MV-4-11 (cell line): Measurements from ENCODE around the gene ADPGK.

Experiments
- DNase-seq: peaks from one replicate; lab custom pipeline; 2025; lab: John Stamatoyannopoulos, UW

ADPGK gene

DNA sequence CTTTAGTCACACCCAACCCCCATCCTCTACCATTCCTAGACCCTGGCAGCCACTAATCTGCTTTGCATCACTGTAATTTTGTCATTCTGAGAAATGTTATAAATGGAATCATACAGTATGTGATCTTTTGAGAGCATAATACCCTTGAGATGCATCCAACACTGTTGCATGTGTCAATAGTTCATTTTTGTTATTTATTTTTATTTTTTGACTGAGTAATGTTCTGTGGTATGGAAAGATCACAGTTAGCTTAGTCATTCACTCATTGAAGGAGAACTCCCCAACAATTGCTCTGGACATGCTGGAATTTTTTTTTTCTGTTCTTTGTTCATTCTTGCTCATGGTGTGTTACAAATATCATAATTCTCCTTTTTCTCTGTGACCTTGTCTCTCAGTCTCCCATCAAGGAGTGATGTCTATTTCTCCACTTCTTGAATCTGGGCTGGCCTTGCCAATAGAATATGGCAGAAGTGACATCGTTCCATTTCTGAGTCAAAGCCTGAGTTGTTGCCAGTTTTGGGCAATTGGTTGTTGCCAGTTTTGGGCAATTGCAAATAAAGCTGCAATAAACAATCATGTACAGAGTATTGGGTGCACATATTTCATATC, 6.8 kb upstream of the ADPGK start:
- no peak for DNase-seq

DNA sequence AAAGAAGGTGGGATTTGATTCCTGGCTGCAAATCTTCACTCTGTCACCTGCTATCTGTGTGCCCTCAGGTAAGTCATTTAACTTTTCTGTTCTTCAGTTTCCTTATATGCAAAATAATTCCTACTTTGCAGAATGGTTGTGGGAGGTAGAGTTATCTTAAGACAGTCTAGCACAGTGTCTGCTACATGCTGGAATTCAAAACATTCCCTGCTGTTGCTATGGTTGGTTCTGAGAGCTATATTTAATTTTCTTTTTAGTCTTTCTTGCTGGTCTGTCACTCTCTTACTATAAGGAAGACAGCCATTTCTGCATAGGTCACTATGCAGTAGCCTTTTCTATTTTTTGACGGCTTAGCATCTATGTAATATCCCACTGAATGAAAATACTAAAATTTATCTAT, 4.0 kb upstream of the ADPGK start:
- DNase-seq = no peak

DNA sequence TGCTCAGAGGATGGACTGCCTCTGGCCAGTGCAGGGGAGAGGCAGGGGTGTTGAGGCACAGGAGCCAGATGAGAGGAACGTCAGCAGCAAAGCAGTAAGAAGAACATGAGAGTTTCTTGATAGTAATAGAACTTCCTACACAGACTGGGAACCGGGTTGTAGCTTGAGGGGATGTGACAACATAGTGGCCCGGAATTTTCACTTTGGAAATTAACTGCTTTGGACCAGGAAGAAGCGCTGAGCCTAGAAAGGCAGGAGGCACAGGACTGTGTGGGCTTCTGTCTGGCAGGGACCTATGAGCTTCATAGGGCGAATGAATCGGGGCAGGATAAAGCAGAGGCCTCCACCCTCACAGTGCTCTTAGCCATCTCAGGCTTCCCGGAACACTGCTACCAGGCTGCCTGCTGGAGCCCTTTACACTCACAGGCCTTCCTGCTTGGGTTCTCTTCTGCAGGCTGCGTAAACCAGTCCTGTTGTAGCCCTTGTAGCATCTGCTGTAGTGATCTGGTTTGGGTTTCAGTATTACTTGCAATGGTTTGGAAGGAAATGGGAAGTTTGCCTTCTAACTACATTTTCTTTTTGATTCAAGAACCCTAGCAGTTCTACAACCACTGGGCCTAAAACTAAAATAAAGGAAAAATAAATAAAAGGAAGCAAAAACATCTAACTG, 3.3 kb upstream of the ADPGK start:
- DNase-seq = peak; percentile 66

DNA sequence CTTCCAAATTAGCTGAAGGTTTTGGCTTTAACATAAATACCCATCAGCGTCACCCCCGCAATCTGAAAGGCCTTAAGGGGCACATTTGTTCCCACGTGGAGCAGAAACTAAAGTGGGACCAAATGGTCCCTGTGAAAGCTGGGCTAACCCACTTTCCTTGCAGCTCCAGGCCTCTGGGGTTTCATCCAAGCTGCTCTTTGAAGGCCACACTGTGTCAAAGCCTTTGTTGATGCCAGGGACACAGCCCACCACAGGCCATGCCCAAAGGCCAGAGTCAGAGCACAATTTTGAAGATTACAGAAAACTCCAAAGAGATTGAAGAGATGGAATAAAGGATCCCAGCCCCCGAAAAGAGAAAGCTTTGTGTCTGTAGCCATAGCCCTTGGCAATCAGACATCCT, 2.7 kb upstream of the ADPGK start:
- no peak for DNase-seq

DNA sequence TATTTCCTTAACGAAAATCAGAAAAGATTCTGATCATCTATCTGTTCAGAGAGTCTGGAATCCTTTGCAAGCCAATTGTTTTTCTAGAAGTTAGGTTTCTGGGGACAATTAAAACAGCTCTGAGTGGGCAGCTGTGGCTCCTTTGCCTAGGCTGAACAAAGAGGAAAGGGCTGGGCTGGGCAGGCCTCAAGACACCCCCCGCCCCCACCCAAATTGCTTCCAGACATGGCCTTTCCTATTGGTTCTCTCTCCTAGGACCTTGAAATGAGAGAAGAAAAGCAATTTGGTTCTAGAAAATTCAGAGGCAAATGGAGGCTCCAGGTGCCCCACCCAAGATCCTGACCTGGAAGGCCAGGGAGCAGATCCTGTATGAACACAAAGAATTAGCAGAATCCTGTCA, 2.3 kb upstream of the ADPGK start:
- DNase-seq = no peak

DNA sequence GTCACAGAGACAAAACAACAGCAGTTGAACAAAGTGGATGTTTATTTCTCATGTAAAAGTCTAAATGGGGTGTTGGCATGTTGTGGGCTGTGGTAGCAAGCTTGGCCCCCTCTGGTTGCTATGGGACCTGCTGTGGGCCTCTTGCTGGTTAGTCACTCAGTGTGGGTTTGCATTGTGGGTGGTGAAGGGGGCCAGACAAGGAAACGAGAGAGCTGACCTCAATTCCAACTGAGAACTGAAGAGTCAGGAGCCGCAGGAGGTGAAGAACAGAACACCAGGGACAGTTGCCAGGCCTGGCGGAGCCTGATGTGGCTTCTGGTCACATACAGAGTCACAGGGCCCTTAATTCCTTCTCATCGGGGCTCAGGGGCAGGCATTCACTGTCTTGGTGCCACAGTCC, 1.9 kb upstream of the ADPGK start:
- DNase-seq = peak; percentile 94

DNA sequence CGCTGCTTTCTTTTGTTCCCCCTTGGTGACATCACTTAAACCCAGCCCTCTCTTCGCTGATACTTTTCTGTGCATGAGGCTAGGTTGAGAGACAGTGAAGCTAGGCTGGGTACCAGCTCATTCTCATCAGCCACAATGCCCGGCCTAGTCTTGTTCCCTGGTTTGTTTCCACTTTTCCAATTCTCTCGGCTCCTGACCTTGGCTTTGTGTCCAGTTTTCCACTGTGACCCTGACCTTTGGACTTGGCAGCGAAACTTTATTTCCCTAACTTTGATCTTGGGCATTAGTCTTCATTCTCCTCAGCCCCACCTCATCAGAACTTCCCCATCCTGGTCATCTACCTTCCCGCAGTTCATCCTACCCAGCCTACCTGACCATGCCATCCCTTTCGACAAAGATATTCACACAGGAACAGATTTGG, 908 bp upstream of the ADPGK start:
- no peak for DNase-seq

DNA sequence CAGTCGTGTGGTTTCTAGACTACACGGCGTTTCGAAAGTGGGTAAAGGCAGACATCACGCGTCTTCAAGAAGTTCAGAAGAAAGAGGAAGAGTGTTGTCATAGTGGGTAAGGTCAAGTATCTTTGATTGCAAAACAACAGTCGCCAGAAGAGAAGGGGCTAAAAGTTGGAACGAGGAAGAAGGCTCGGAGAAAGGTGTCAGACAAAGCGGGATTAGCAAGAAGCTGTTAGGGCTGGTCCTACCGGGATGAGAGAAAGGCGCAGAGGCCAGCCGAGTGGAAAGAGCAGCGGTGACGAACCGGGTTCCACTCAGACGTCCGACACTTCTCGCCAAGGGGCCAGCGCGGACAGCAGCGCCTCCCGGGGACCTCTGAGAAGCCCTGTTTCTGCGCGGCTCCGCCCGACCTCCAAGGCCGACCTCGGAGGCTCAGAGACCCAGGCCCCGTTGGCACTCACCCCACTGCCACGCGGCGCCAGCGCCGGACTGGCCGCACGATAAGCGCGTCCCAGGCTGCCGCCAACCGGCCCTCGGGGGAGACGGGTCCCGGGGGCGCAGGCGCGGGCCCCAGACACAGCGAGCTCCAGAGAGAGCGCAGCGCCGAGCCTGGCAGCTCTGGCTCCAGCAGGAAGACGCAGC, 436 bp downstream of the ADPGK start:
- DNase-seq = peak; percentile 97

DNA sequence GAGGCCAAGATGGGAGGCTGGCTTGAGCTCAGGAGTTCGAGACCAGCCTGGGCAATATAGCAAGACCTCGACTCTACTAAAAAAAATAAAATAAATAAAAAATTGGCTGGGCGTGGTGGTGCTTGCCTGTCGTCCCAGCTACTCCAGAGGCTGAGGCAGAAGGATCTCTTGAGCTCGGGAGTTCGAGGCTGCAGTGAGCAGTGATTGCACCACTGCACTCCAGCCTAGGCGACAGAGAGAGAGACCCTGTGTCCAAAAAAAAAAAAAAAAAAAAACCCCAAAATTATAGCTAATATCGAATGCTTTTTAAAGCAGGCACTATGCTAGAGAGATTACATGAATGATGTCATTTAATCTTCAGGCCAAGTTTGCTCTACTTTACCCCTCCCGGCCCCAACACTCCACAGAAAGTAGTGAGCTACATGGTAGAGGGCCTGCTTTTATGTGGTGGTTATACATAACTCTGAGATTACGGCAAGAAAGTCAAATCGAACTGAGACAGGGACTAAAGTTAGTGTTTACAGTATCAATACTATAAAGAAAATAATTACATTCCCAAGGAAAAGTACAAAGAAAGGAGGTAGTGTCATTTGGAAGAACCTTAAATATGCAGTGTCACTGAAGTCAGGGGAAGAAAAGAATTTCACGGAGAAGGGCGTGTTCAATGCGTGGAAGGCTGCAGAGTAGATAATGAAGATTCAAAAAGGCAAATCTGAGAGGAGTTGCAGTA, 1.1 kb downstream of the ADPGK start:
- DNase-seq = no peak

DNA sequence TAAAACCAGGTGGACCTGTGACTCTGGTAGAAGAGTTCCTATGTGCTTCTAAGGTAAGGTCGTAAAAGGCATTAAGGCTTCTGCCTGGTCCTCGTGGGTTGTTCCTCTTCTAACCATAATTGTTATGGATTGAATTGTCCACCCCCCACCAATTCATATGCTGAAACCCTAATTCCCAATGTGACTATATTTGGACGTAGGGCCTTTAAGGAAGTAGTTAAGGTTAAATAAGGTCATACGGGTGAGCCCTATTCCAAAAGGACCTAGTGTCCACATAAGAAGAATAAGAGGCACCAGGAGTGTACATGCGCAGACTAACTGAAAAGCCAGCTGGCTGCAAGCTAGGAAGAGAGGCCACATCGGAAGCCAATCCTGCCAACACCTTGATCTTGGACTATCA, 1.9 kb downstream of the ADPGK start:
- DNase-seq = peak; percentile 34

DNA sequence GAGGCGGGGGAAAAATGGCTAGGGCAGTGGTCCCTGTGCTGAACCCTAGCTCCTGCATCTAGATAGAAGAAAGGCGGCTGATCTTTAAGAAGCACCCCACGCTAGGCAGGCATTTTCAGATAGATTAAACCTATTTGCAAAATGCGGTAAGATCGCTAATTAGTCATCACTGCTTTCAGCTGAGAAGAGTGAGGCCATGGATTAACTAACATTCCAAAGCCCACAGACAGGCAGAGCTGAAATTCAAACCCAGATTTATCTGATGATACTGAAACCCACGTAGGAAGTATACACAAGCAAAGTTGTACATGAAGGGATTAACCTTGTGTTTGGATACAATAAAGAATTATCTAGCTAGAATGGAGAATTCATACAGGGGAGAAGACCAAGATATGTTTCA, 4.8 kb downstream of the ADPGK start:
- peak; percentile 33 for DNase-seq

DNA sequence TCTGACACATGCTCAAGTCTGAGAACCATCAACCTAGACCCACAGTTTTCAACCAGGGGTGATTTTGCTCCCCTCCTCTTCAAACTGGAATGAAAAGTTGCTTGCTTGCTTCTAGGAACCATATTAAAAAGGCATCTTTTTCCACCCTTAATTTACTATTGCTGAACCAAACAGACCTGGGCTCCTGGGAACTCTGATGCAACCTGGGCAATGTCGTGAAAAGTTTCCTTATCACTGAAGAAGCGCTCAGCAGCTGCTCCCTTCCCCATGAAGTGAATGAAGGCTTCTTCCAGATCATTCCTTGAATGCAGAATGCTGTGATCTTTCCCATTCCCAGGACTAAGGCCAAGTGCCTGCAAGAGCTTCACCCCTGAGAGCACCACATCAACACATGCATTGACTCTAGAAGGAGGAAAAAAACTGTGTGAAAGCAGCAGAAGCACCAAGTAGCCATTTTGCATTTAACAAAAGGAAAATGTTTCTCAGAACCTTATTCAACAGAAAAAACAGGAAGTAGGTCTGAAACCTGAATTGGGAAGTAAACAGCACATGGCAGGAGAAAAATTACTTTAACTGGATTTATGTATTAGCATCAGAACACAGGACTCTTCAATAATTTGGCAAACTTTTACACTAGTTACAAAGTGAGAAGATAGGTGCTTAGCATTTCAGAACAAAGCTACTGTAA, 8.7 kb downstream of the ADPGK start:
- peak; percentile 75 for DNase-seq

DNA sequence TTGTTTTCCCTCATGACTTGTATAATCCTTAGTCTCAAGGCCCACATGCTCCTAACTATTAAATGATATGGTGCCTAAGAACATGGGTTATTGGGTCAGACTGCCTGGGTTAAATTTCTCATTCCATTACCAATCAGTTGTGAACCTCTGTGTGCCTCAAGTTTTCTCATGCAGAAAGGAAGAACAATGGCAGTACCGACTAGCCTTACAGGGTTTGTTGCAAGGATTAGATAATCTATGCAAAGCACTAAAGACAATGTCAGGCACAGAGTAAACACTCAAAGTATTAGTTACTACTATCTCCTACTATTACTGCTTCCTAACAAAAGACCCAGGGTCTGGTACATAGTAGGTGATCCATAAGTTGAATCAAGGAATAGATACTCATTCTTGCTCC, 12.2 kb downstream of the ADPGK start:
- no peak for DNase-seq

DNA sequence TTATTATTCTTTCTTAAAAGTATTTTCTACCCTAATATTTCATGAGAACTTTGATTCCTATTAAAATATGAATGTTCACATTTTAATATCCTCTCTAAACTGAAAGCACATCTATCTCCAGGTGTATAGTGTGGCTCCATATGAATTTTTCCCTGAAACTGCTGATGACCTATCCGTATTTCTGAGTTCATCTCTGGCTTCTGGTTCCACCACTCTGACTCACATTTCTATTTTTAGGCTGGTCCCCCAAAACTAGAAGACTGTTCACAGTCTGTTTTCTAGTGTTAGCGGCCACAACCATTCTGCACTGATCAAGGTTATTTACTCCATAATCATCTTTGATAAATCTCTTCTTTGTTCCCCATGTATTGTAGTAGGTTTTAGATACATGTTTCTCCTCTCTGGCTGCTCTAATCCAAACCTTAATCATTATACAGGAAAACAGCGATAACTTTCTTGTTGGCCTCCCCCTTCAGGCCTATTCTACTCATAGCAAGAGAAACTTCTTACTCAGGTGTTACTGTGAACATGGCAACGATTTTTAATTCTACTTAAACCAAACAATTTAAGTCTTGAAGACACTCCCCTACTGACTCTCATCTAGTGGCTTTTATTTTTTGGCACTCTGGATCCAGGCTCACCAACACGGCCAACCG, 12.8 kb downstream of the ADPGK start:
- no peak for DNase-seq

DNA sequence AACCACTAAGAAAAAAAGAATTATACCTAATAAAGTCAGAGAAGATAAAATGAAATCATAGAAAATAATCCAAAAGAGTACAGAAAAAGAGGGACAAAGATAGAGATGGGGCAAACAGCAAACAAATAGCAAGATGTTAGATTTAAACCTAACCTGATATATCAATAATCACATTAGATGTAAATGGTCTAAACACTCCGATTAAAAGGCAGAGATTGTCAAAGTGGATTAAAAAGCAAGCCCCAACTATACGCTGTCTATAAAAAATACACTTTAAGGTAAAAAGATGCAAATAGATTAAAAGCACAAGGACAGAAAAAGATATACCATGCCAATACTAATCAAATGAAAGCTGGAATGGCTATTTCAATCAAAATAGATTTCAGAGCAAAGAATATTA, 16.8 kb downstream of the ADPGK start:
- no peak for DNase-seq

DNA sequence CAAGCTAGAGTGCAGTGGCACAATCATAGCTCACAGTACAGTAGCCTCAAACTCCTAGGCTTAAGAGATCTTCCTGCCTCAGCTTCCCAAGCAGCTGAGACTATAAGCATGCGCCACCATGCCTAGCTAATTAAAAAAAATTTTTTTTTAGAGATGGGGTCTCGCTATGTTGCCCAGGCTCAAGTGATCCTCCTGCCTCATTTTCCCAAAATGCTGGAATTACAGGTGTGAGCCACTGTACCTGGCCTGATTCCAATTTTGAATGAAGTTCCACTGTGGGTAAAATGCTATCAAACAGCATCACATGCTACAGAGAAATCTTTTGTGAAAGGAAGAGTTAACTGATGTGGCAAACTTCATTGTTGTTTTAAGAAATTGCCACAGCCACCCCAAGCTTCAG, 17.5 kb downstream of the ADPGK start:
- no peak for DNase-seq

DNA sequence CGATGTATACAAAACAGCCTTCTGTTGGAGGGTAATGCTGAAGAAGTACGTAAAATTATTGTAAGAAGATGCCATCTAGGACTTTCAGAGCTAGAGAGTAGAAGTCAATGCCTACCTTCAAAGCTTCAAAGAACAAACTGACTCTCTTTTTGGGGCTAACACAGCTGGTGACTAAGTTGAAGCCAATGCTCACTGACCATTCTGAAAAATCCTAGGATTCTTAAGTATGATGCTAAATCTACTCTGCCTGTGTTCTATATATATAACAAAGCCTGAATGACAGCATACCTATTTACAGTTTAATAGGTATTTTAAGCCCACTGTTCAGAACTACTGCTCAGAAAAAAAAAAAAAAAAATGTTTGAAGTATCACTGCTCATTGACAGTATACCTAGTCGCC, 18.9 kb downstream of the ADPGK start:
- DNase-seq = no peak

DNA sequence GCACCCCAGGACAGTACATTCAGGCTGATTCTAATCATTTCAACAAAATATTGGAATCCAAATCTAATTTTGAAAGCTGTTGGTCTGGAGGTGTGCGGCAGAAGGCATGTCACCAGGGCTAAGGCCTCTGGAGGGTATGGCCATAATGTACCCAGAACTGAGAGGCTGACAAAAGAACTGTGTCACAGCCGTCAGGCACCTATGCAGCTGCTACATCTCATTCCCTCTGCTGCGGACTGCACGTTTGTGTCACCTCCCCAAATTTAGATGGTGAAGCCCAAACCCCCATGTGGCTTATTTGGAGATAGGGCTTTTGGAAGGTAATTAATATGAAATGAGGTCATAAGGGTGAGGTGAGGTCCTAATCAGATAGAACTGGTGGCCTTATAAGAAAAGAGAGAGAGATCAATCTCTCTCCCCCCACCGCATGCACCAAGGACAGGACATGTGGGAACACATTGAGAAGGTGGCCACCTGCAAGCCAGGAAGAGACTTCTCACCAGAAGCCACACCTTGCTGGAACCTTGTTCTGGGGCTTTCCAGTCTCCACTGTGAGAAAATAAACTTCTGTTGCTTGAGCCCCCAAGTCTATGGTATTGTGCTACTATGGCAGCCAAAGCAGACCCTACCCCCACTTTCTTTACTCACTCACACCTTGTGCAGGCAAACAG, 22.8 kb downstream of the ADPGK start:
- no peak for DNase-seq

DNA sequence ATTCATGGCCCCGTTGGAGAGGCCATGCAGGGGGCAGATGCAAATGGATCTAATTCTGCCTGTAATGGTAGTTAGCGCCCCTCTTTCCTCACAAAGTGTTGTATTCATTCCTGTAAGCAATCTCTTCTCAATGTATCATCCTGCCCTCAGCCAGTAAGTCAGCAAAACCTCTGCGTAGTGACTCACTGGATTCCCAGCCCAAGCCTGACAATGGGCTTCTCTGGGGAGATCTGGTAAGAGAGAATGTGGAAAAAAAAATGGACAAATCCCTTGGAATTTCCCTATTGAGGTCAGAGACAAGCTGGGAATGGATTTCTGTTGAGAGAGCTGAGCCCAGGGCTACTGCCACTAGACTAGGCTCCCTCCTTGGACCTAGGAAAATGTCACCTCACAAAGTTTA, 25.4 kb downstream of the ADPGK start:
- DNase-seq = no peak

DNA sequence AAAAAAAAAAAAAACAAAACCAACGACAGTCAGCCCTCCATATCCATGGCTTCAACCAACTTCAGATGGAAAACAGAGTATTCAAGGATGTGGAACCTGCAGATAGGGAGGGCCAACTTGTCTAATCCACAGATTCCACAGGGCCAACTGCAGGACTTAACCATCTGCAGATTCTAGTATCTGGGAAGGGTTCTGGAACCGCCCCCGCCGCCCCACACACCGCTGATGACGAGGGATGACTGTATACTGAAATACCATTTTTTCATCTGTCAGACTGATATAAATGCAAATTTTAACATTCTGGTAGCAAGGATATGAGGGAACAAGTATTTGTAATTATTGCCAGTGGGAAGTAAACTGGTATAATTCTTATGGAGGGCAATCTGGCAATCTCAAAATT, 29.5 kb downstream of the ADPGK start:
- DNase-seq = no peak

DNA sequence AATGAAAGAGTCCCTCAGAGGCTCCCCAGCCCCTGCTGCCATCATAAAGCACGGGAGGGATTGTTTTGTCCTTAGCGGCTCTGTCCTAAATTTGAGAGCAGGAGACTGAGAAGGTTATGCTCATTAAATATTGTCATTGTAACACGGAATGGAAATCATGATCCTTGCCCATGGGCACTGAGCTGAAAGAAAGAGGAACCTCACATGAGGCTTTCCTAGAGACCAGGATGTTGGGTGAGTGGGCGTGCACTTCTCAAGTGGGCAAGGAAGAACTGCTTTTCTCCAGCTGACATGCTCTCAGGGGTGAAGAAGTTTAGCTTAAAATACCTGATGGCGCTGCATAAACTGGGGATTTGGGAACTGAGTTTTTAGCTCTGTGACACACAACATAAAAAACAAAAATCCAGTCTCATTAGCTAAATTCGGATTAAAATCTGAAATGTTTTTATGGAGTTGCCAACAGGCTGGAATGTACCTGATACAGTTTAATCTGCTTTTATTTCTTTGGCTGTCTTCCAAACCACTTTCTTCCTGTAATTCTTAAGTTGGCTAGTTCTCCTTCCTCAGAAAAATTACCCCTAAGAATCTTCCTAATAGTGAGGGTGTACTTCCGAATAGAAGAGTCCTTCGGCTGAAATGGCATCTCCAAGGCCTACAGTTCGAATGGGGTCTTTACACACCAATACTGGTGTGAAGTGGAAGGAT, 31.7 kb downstream of the ADPGK start:
- peak; percentile 72 for DNase-seq
